22Rv1 (cell line): Measurements from ENCODE around the gene HES1.
A peak's percentile ranks its signal among the peaks of the same experiment; 100 is the strongest.
"Not testable (repeated sequence)": the region's sequence is repeated elsewhere in the genome, so short reads cannot be mapped to it uniquely, and the experiment has no call there.

Experiments used
- H3K27ac ChIP-seq: fragments of 450-650 bp; 2 replicates; pipeline ENCODE4 v1.5.1; 2017
- ZFX ChIP-seq: fragments of 450-650 bp; IDR thresholded peaks from 2 replicates; pipeline ENCODE4 v1.6.1; 2017; ENCODE audit warnings: antibody characterized with exemption, borderline replicate concordance
- TF ChIP-seq, protein P1 (sequence below): fragments of 450-650 bp; IDR thresholded peaks from 2 replicates; pipeline ENCODE4 v1.5.1; 2017; ENCODE audit warnings: mild to moderate bottlenecking

Gene HES1

DNA sequence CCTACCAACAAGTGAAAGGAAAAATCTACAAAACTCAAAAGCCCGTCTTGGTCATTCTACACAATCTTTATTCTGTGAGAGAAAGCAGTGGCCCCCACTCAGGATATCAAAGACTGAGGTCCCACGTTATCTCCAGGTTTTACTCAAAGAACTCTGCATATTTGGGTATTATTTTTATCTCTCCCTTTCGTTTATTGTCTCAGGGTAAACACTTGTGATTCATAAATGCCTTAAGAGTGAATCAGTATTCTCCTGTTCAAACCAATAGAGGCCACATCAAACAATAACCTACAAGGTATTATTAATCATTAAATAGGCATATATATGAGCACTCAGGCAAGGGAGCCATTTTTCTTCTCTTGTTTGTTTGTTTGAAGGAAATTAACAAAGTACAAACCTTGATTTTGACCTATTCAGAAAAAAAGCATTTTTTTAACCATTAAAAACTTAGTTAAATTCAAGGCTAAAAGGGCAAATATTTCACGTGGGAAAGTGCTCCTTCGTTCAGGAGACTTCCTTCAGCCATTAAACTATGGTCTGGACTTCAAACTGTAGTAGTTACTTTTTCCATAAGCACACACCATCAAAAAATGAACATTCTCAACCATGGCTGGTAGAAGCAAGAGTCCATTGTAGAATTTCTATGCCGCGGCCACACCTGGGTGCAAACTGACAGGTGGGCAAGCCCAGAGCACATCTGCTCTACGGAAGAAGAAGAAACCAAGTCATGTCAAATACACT, 13.9 kb upstream of the HES1 start:
- 0 out of 2 replicates have a peak overlapping the region, but pooled peaks have one; percentile 17 for H3K27ac ChIP-seq
- TF ChIP-seq, protein P1, sequence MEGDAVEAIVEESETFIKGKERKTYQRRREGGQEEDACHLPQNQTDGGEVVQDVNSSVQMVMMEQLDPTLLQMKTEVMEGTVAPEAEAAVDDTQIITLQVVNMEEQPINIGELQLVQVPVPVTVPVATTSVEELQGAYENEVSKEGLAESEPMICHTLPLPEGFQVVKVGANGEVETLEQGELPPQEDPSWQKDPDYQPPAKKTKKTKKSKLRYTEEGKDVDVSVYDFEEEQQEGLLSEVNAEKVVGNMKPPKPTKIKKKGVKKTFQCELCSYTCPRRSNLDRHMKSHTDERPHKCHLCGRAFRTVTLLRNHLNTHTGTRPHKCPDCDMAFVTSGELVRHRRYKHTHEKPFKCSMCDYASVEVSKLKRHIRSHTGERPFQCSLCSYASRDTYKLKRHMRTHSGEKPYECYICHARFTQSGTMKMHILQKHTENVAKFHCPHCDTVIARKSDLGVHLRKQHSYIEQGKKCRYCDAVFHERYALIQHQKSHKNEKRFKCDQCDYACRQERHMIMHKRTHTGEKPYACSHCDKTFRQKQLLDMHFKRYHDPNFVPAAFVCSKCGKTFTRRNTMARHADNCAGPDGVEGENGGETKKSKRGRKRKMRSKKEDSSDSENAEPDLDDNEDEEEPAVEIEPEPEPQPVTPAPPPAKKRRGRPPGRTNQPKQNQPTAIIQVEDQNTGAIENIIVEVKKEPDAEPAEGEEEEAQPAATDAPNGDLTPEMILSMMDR, result no peak

DNA sequence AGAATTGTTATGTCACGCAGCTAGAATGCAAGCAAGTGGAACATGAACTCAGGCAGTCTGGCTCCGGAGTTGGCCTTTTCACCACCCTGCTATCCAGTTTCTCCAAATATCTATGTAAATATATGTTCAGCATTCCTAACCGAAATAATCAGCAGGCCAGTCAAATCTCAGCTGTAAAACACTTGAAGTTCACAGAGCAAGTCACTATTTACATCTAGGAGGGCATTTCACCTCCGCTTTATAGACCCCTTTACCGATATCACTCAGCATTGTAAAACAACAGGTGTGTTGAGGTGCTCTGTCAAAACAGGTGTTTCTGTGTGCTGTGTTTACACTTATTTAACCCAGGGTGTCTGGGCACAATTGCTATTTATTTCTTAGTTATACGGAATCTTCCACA, 12.2 kb upstream of the HES1 start:
- no peak for TF ChIP-seq ZFX
- TF ChIP-seq, protein P1, result no peak
- H3K27ac ChIP-seq, result no peak overlapping the region

DNA sequence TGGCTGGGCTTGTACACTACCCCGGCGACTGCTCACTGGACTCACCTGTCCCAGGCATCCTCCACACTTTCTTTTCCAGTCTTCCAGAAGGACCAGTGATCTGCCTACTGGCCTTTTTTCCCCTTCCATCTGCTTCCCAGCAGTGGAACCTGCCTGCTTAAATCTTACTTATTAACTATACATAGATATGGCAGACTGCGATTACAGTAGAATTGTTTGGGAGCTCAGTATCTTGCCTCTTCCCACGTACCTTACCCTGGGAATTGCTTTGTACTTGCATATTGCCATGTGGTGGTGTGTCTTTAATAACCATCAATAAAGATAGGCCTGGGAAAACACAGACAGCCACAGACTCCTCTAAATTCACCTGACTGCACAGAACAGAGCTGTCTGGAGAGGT, 11.8 kb upstream of the HES1 start:
- TF ChIP-seq ZFX, result no peak
- TF ChIP-seq, protein P1, result no peak
- H3K27ac ChIP-seq, result no peak overlapping the region

DNA sequence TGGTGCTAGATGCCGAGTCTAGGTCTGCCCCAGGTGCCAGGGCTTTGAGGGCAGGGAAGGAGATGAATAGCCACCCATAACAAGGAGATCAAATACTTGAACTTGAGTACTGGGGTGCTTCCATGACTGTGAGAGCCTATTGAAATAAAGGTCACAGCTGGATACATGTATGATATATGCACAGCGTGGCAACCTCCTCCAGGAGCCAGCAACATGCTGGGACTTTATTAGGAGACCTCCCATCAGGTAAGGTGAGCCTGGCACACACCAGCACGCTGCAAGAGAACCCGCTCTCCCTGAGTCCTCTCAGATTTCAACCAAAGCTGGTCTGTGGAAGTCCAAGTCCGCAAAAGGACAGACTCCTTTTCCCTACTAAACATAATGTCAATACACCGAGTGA, 10.5 kb upstream of the HES1 start:
- H3K27ac ChIP-seq, result no peak overlapping the region
- no peak for TF ChIP-seq ZFX
- TF ChIP-seq, protein P1, result no peak

DNA sequence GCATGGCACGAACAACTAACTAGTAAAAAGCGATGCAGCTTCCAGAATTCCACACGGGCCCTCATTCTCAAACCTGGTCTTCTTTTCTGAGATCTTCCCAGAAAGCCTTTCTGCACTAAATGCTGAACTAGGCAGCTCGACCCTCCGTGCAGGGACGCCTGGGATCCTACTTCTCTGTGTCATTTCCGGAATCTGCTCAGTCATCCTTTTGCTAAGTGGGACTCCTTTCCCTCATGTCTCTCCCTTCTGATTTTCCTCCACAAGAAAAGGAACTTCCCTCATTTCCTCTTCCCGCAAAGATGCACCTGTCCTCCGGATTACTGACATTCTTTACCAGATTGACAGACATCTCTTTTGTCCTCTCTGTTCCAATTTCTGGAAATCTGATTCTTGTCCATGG, 9.2 kb upstream of the HES1 start:
- no peak overlapping the region for H3K27ac ChIP-seq
- TF ChIP-seq ZFX, result no peak
- TF ChIP-seq, protein P1, result no peak

DNA sequence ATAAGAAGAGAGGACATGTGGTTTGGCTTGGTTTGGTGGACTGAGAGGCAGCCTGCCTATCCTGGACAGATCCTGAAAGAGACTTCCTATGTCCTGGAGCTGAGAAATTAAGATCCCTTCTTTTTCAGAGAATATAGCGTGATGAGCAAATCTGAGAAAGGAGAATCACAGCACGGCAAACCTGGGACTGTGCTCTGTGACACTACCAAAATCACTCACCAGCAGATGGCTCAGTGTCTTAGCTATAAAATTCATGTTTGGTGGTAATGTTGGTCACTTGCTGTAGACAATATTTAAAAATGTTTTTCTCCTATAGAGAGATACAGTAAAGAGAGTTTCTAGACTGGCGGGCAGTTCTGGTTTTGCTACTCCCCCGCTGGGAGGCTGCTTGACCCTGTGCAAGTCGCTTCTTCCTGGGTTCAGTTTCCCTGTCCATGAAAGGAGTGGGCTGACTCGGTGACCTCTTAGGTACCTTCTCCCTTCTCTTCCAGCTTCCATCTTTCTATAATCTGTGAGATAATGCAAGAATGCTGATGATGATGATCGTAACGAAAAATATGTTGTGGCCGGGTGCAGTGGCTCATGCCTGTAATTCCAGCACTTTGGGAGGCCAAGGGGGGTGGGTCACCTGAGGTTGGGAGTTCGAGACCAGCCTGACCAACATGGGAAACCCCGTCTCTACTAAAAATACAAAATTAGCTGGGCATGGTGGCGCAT, 7.6 kb upstream of the HES1 start:
- TF ChIP-seq, protein P1, result no peak
- no peak for TF ChIP-seq ZFX
- no peak overlapping the region for H3K27ac ChIP-seq

DNA sequence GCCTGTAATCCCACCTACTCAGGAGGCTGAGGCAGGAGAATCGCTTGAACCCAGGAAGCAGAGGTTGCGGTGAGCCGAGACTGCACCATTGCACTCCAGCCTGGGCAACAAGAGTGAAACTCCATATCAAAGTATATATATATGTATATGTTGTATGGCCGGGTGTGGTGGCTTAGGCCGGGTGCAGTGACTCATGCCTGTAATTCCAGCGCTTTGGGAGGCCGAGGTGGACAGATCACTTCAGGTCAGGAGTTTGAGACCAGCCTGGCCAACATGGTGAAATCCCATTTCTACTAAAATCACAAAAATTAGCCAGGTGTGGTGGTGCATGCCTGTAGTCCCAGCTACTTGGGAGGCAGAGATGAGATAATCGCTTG, 7.0 kb upstream of the HES1 start:
- H3K27ac ChIP-seq, result not testable (repeated sequence)
